ENCODE data around the gene BCAP31. TPM values are rescaled to one million over a fixed set of nuclear protein-coding genes. Genes with fewer than 3 reads are reported as not detected.
"Not testable (repeated sequence)": the region's sequence is repeated elsewhere in the genome, so short reads cannot be mapped to it uniquely, and the experiment has no call there.

The BCAP31 gene
- total and polyA plus RNA-seq, 2 of the 13 experiments (the other 11 are each of a cell fraction or from before 2014, with no cell fraction given): 139 to 178 TPM

- peaks cover 0 to 3% of the 10 kb centered on the region in 2 experiments; a peak in 2 of 5 replicates for H3K36me3 ChIP-seq (replicated peaks in 1 of 2; ENCODE audit: control insufficient read depth in 1 of 2, insufficient read depth in 2 of 2, low read length in 2 of 2)
- intact Hi-C loops (cut with micrococcal nuclease; ENCODE audit: unreplicated experiment) (no loop called here), in situ Hi-C loops (cut with HindIII; ENCODE audit: extremely low pct_ligation_motif_present, low pct_unique_long_range_greater_than_20kb) (no loop called here)
- peak overlapping the region in 1 of 3 experiments; percentile 5; a peak in 2 of 6 replicates for H3K4me3 ChIP-seq (replicated peaks in 1 of 3; ENCODE audit: insufficient read depth in 1 of 3, low read depth in 2 of 3, low read length in 3 of 3)
- peak overlapping the region; percentile 37; the same call in 1 of the 2 replicates for H3K4me2 ChIP-seq (ENCODE audit: low read depth, low read length)
- peak overlapping the region; percentile 22; the same call in 1 of the 2 replicates for H3K9ac ChIP-seq (ENCODE audit: insufficient read depth, low read depth, low read length)
- H3K27ac ChIP-seq (ENCODE audit: extremely low read length, insufficient read depth, low read length): no peak overlapping the region
- BruUV-seq (replicated peaks): no TSS peak
- TF ChIP-seq POLR2G (IDR thresholded peaks at IDR 0.05; ENCODE audit: low read depth, low read length) (peak; percentile 11; the same call in 1 of the 2 replicates), SNAPC2 (CRISPR knock-in tag; IDR thresholded peaks at IDR 0.05) (no peak)
- no peak overlapping the region for H2AFZ ChIP-seq (ENCODE audit: low read length)
- H3K79me2 ChIP-seq (ENCODE audit: insufficient read depth, low read length): peaks cover 11% of the 10 kb centered on the region
- ATAC-seq (no peak), FAIRE-seq (no peak), DNase-seq (ENCODE audit: low spot score) (no peak)
- H3K4me1 ChIP-seq (ENCODE audit: insufficient read depth, low read length): peaks cover 24% of the 10 kb centered on the region; the same call in 1 of the 2 replicates
- POLR2A ChIA-PET: interaction anchor here (1.0 kb wide), 1 partner anchor 35 kb away, joined by 3 read pairs; no protein-coding TSS in a partner anchor
- no peaks in the 10 kb centered on the region for H3K27me3 ChIP-seq (ENCODE audit: control insufficient read depth in 1 of 2, insufficient read depth in 2 of 2, low read length in 2 of 2)
- CTCF ChIA-PET (ENCODE audit: low intra/inter-chr PET ratio, low total read pairs): no interaction called here
- WGBS (ENCODE audit: low lambda C conversion rate): 80% methylated on average over 2 of the region's 4 CpGs
- H3K9me3 ChIP-seq (ENCODE audit: low read length): no peaks in the 10 kb centered on the region
- peaks cover 22% of the 10 kb centered on the region for H4K20me1 ChIP-seq (ENCODE audit: insufficient read depth, low read length)
These were observed 32.2 kb downstream of the BCAP31 start for GRCh38 chrX:153692003-153692402.

- BruUV-seq (replicated peaks); ATAC-seq; POLR2A ChIA-PET; H3K27ac ChIP-seq (ENCODE audit: extremely low read length, insufficient read depth, low read length); CTCF ChIA-PET (ENCODE audit: low intra/inter-chr PET ratio, low total read pairs); intact Hi-C loops (cut with micrococcal nuclease; ENCODE audit: unreplicated experiment); H3K27me3 ChIP-seq (ENCODE audit: control insufficient read depth in 1 of 2, insufficient read depth in 2 of 2, low read length in 2 of 2); H3K9me3 ChIP-seq (ENCODE audit: low read length); H3K36me3 ChIP-seq (replicated peaks in 1 of 2; ENCODE audit: control insufficient read depth in 1 of 2, insufficient read depth in 2 of 2, low read length in 2 of 2); in situ Hi-C loops (cut with HindIII; ENCODE audit: extremely low pct_ligation_motif_present, low pct_unique_long_range_greater_than_20kb); H2AFZ ChIP-seq (ENCODE audit: low read length); FAIRE-seq; DNase-seq (ENCODE audit: low spot score): not testable (repeated sequence)
- peak overlapping the region; percentile 75; the same call in 1 of the 2 replicates for H3K4me2 ChIP-seq (ENCODE audit: low read depth, low read length)
- peak overlapping the region; percentile 22; the same call in 1 of the 2 replicates for H3K9ac ChIP-seq (ENCODE audit: insufficient read depth, low read depth, low read length)
- TF ChIP-seq ZNF263 (CRISPR knock-in tag; IDR thresholded peaks at IDR 0.05) (peak; percentile 48; the same call in 1 of the 2 replicates), ZC3H13 (CRISPR knock-in tag; IDR thresholded peaks at IDR 0.05) (peak; percentile 19; the same call in 1 of the 2 replicates), AGO1 (IDR thresholded peaks at IDR 0.05; ENCODE audit: low read depth, low read length, poor library complexity, severe bottlenecking) (peak; percentile 25), RBFOX2 (IDR thresholded peaks at IDR 0.05; ENCODE audit: low read depth, low read length) (peak; percentile 79)
- WGBS (ENCODE audit: low lambda C conversion rate): 100% methylated on average over 3 of the region's 21 CpGs
- H3K4me1 ChIP-seq (ENCODE audit: insufficient read depth, low read length): peaks cover 24% of the 10 kb centered on the region; the same call in 1 of the 2 replicates
- H3K4me3 ChIP-seq (replicated peaks in 1 of 3; ENCODE audit: insufficient read depth in 1 of 3, low read depth in 2 of 3, low read length in 3 of 3): peak overlapping the region in 2 of 3 experiments; percentile 68 to 74; a peak in 3 of 6 replicates
- peaks cover 22% of the 10 kb centered on the region for H4K20me1 ChIP-seq (ENCODE audit: insufficient read depth, low read length)
- H3K79me2 ChIP-seq (ENCODE audit: insufficient read depth, low read length): peaks cover 15% of the 10 kb centered on the region
These were observed 33.0 kb downstream of the BCAP31 start for GRCh38 chrX:153691032-153691827.

All from HepG2 (cell line).